Measurements from ENCODE around the gene CCDC43.

DNA sequence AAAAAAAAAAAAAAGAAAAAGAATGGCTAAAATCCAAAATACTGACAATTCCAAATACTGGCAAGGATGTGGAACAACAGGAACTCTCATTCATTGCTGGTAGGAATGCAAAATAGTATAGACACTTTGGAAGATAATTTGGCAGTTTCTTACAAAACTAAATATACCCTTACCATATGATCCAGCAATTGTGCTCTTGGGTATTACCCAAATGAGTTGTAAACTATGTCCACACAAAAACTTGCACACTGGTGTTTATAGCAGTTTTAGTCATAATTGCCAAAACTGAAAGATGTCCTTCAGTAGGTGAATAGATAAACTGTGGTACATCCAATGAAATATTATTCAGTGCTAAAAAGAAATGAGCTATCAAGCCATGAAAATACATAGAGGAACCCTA is 41.8 kb downstream of the CCDC43 start:
- no peak for TF ChIP-seq REST (IDR thresholded peaks at IDR 0.05; ENCODE audit: low read depth)
- no peak for TF ChIP-seq POLR2AphosphoS5 (IDR thresholded peaks at IDR 0.05; ENCODE audit: low read depth, low read length)
- TF ChIP-seq EZH2 (IDR thresholded peaks at IDR 0.05) = no peak
- no peak for TF ChIP-seq POLR2A (IDR thresholded peaks at IDR 0.05; ENCODE audit: borderline replicate concordance, extremely low read depth, insufficient read depth, insufficient read length)
- TF ChIP-seq, protein P1, sequence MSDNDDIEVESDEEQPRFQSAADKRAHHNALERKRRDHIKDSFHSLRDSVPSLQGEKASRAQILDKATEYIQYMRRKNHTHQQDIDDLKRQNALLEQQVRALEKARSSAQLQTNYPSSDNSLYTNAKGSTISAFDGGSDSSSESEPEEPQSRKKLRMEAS (IDR thresholded peaks at IDR 0.05) = no peak
- no peak for TF ChIP-seq CTCF (IDR thresholded peaks at IDR 0.05 in 2 of 3, conservative IDR thresholded peaks at IDR 0.05 in 1 of 3; ENCODE audit: borderline replicate concordance in 1 of 3, insufficient read depth in 1 of 3, low read depth in 2 of 3, low read length in 2 of 3)
- no peak for TF ChIP-seq RAD21 (IDR thresholded peaks at IDR 0.05; ENCODE audit: low read depth)

All from HCT116 (cell line).